Measurements from ENCODE around the gene PRAC2. TPM values are rescaled to one million over a fixed set of nuclear protein-coding genes. Genes with fewer than 3 reads are reported as not detected.

PRAC2 gene
- total RNA-seq, 5 donors from 2014 or later (not counting 1 experiment from before 2014, with no cell fraction given): not detected

DNA sequence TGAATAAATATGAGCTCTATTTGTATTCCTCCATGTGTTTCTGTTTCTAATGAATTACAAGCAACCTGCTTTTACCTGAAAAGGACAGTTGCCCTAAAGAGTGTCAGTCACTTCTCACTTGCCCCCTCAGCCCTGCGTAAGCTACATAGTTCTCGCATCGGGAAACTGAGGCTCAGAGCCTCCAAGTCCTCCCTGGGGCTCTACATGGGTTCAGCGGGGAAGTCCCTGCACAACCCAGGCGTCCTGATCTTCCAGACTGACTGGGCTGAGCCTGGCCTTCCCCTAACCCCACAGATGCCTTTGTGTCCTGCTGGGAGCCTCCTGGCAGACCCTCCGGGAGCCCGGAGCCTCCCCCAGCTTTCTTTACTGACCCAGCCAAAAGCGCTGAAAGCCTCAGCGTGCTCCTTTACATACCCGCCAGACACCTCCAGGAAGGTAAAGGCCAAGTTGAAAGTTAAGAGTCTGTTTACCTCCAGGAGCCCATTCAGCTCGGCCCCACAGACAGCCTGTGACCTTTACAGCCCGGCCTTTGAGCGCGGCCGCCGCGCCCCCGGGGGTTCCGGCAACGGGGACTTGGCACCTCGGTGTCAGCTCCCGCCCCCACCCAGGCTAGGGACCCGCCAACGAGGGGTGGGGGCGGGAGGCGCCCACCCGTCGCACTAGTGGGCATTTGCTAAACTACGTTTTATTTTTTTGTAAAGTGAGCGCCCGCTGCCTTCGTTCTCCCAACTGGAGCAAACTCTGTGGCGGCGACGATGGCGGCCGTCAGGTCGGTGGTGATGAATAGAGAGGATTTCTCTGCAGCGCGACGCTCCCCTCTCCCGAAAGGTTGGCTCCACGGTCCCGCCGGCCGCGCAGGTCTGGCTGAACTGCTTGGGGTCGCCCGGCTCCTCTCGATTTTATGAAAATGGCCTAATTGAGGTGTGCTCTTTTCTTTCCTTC, 10.0 kb downstream of the PRAC2 start:
- ATAC-seq (replicated peaks in 1 of 4): peak in 1 of 4 experiments; percentile 12
- ChIA-PET CTCF (interaction anchor here in 1 of 2 donors (1.0 to 1.5 kb wide), 2 partner anchors 9 to 10 kb away, joined by 3 read pairs; partner anchors contain the start of genes PRAC1 and PRAC2), POLR2A (no interaction called here)
- Mint-ChIP-seq H3K4me1 (peaks cover 24 to 37% (median 30%) of the 10 kb centered on the region in 3 donors), H3K4me3 (peak overlapping the region in 2 of 3 donors; percentile 44 to 45), H3K36me3 (no peaks in the 10 kb centered on the region), H3K9me3 (no peaks in the 10 kb centered on the region), H3K27me3 (peaks cover 83 to 91% of the 10 kb centered on the region in 2 donors), H3K27ac (peak overlapping the region in 1 of 2 donors; percentile 0)
- Histone ChIP-seq H3K27ac (ENCODE audit: low read length) (no peak overlapping the region), H3K4me3 (ENCODE audit: control insufficient read depth in 1 of 2, extremely low read depth in 1 of 2, low read length in 1 of 2) (no peak overlapping the region), H3K9me3 (no peaks in the 10 kb centered on the region), H3K27me3 (replicated peaks in 1 of 2; ENCODE audit: control insufficient read depth in 2 of 2, extremely low read depth in 1 of 2, insufficient read depth in 2 of 2, low read length in 1 of 2) (peaks cover 27 to 87% of the 10 kb centered on the region in 2 experiments), H3K36me3 (ENCODE audit: control insufficient read depth in 2 of 2, extremely low read depth in 1 of 2, insufficient read depth in 1 of 2, low read length in 1 of 2) (no peaks in the 10 kb centered on the region), H3K4me1 (ENCODE audit: control insufficient read depth in 1 of 2, extremely low read depth in 1 of 2, insufficient read depth in 2 of 2, low read length in 2 of 2) (peaks cover 0 to 34% of the 10 kb centered on the region in 2 experiments)
- no peak for DNase-seq
- WGBS (ENCODE audit: insufficient coverage): 5% methylated on average over 29 of the region's 50 CpGs

DNA sequence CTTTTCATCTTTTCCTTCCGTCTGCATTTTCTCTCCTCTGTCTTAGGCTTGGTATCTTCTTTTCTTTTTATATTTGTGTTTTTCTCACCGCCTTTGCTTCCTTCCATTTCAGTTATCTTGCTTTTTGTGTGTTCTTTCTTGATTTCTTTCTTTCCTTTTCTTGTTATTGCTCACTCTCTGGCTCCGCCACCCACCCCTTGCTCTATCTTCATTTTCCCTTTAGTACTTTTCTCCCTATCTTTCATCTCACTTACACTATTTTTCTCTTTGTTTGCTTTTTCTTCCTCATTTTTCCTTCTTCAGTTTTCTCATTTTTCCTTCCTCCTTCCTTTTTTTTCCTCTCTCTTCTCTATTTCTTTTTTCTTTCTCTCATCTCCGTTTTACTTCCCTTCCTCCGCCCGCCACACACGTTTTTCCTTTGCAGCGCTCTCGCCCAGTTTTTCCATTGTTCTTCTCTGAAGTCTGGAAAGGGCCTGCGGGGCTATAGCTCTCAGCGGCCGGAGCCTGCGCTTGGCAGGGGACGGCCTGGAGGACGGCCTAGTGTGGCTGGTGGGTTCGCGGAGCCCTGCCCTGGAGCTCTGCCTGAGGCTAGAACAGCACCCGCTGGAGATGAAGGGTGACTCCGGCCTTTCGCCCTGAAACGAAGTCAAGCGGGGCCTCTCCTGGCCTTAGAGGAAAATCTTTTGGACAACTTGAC, 10.8 kb downstream of the PRAC2 start:
- Mint-ChIP-seq H3K36me3 (no peaks in the 10 kb centered on the region), H3K9me3 (no peaks in the 10 kb centered on the region), H3K27me3 (peaks cover 82 to 91% of the 10 kb centered on the region in 2 donors), H3K4me1 (peaks cover 21 to 28% (median 24%) of the 10 kb centered on the region in 3 donors), H3K4me3 (peak overlapping the region in 2 of 3 donors; percentile 44 to 45), H3K27ac (peak overlapping the region in 1 of 2 donors; percentile 10)
- ChIA-PET POLR2A (no interaction called here), CTCF (interaction anchor here (0.5 to 1.2 kb wide), 4 partner anchors 10 to 294 kb away, joined by 3 to 4 read pairs (median 3); partner anchors contain the start of gene PRAC2 (in 1 of the 2))
- DNase-seq: no peak
- WGBS (ENCODE audit: insufficient coverage): 14% methylated on average over 20 of the region's 22 CpGs
- Histone ChIP-seq H3K36me3 (ENCODE audit: control insufficient read depth in 2 of 2, extremely low read depth in 1 of 2, insufficient read depth in 1 of 2, low read length in 1 of 2) (no peaks in the 10 kb centered on the region), H3K27ac (ENCODE audit: low read length) (no peak overlapping the region), H3K9me3 (no peaks in the 10 kb centered on the region), H3K4me3 (ENCODE audit: control insufficient read depth in 1 of 2, extremely low read depth in 1 of 2, low read length in 1 of 2) (no peak overlapping the region), H3K4me1 (ENCODE audit: control insufficient read depth in 1 of 2, extremely low read depth in 1 of 2, insufficient read depth in 2 of 2, low read length in 2 of 2) (peaks cover 0 to 29% of the 10 kb centered on the region in 2 experiments), H3K27me3 (replicated peaks in 1 of 2; ENCODE audit: control insufficient read depth in 2 of 2, extremely low read depth in 1 of 2, insufficient read depth in 2 of 2, low read length in 1 of 2) (peaks cover 27 to 87% of the 10 kb centered on the region in 2 experiments)
- ATAC-seq (replicated peaks in 1 of 4): no peak

DNA sequence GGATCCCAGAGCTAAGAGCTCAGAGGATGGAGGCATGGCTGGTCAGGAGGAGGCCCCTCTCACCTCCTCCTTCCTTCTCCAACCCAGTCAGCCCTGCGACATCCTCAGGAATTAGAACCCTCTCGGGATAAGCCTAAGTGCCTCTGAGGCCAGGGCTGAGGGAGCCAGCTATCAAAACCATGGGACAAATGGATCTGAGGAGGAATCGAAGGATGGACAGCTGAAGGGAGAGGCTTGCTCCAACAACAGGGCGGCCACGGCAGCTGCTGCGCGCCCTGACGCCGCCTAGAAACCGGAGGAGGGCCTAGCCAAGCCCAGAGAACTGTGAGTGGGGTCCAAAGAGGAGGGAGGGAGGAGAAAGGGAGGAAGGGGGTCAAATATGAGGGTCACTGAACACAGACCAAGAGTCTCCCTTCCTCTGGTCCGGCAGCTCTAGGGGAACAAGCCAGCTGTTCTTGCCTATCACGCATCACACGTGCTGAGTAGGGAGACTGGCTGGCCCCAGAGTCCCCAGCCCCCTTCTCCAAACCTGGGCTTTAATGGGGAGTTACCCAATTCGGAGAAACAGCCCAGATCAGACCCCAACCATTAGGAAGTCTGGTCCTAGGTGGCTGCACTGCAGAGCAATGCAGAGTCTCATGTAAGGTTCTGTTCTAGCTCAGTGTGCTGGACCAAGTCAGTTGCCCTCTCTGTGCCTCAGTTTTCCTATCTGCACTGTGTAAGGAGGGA, 11.5 kb downstream of the PRAC2 start:
- H3K36me3 ChIP-seq (ENCODE audit: control insufficient read depth in 2 of 2, extremely low read depth in 1 of 2, insufficient read depth in 1 of 2, low read length in 1 of 2): no peaks in the 10 kb centered on the region
- no peaks in the 10 kb centered on the region for H3K9me3 ChIP-seq
- H3K27ac ChIP-seq (ENCODE audit: low read length): no peak overlapping the region
- H3K4me1 Mint-ChIP-seq: peaks cover 24 to 28% (median 25%) of the 10 kb centered on the region in 3 donors
- POLR2A ChIA-PET: no interaction called here
- H3K4me1 ChIP-seq (ENCODE audit: control insufficient read depth in 1 of 2, extremely low read depth in 1 of 2, insufficient read depth in 2 of 2, low read length in 2 of 2): peaks cover 0 to 29% of the 10 kb centered on the region in 2 experiments
- no peak overlapping the region for H3K4me3 Mint-ChIP-seq
- no peak for DNase-seq
- H3K27me3 Mint-ChIP-seq: peaks cover 83 to 92% of the 10 kb centered on the region in 2 donors
- 24% methylated on average over 10 of the region's 14 CpGs for WGBS (ENCODE audit: insufficient coverage)
- ATAC-seq (replicated peaks in 1 of 4): no peak
- no peaks in the 10 kb centered on the region for H3K36me3 Mint-ChIP-seq
- H3K27ac Mint-ChIP-seq: no peak overlapping the region
- H3K9me3 Mint-ChIP-seq: no peaks in the 10 kb centered on the region
- CTCF ChIA-PET: interaction anchor here (0.5 to 1.2 kb wide), 4 partner anchors 11 to 293 kb away, joined by 3 to 4 read pairs (median 3); partner anchors contain the start of gene PRAC2 (in 1 of the 2)
- peaks cover 28 to 87% of the 10 kb centered on the region in 2 experiments for H3K27me3 ChIP-seq (replicated peaks in 1 of 2; ENCODE audit: control insufficient read depth in 2 of 2, extremely low read depth in 1 of 2, insufficient read depth in 2 of 2, low read length in 1 of 2)
- no peak overlapping the region for H3K4me3 ChIP-seq (ENCODE audit: control insufficient read depth in 1 of 2, extremely low read depth in 1 of 2, low read length in 1 of 2)

GRCh38 chr17:48735062-48735351, 12.0 kb downstream of the PRAC2 start:
- no peaks in the 10 kb centered on the region for H3K36me3 ChIP-seq (ENCODE audit: control insufficient read depth in 2 of 2, extremely low read depth in 1 of 2, insufficient read depth in 1 of 2, low read length in 1 of 2)
- peaks cover 23 to 87% of the 10 kb centered on the region in 2 experiments for H3K27me3 ChIP-seq (replicated peaks in 1 of 2; ENCODE audit: control insufficient read depth in 2 of 2, extremely low read depth in 1 of 2, insufficient read depth in 2 of 2, low read length in 1 of 2)
- 3% methylated on average over 6 of the region's 7 CpGs for WGBS (ENCODE audit: insufficient coverage)
- ATAC-seq (replicated peaks in 1 of 4) (no peak), DNase-seq (no peak)
- no peaks in the 10 kb centered on the region for H3K9me3 ChIP-seq
- H3K27ac ChIP-seq (ENCODE audit: low read length): no peak overlapping the region
- Mint-ChIP-seq H3K9me3 (no peaks in the 10 kb centered on the region), H3K4me1 (peaks cover 24 to 29% (median 25%) of the 10 kb centered on the region in 3 donors), H3K27me3 (peaks cover 79 to 91% of the 10 kb centered on the region in 2 donors), H3K36me3 (no peaks in the 10 kb centered on the region), H3K4me3 (no peak overlapping the region), H3K27ac (no peak overlapping the region)
- ChIA-PET CTCF (no interaction called here), POLR2A (no interaction called here)
- peaks cover 0 to 30% of the 10 kb centered on the region in 2 experiments for H3K4me1 ChIP-seq (ENCODE audit: control insufficient read depth in 1 of 2, extremely low read depth in 1 of 2, insufficient read depth in 2 of 2, low read length in 2 of 2)
- no peak overlapping the region for H3K4me3 ChIP-seq (ENCODE audit: control insufficient read depth in 1 of 2, extremely low read depth in 1 of 2, low read length in 1 of 2)

GRCh38 chr17:48737330-48738043, 14.5 kb downstream of the PRAC2 start:
- H3K9me3 ChIP-seq: no peaks in the 10 kb centered on the region
- peaks cover 19 to 92% of the 10 kb centered on the region in 2 experiments for H3K27me3 ChIP-seq (replicated peaks in 1 of 2; ENCODE audit: control insufficient read depth in 2 of 2, extremely low read depth in 1 of 2, insufficient read depth in 2 of 2, low read length in 1 of 2)
- WGBS (ENCODE audit: insufficient coverage): 79% methylated on average over 2 of the region's 4 CpGs
- Mint-ChIP-seq H3K27me3 (peaks cover 77 to 94% of the 10 kb centered on the region in 2 donors), H3K4me3 (no peak overlapping the region), H3K27ac (no peak overlapping the region), H3K9me3 (no peaks in the 10 kb centered on the region), H3K4me1 (peaks cover 23 to 27% (median 24%) of the 10 kb centered on the region in 3 donors), H3K36me3 (no peaks in the 10 kb centered on the region)
- ATAC-seq (replicated peaks in 1 of 4) (no peak), DNase-seq (no peak)
- H3K4me3 ChIP-seq (ENCODE audit: control insufficient read depth in 1 of 2, extremely low read depth in 1 of 2, low read length in 1 of 2): no peak overlapping the region
- no peak overlapping the region for H3K27ac ChIP-seq (ENCODE audit: low read length)
- CTCF ChIA-PET: interaction anchor here in 1 of 2 donors (1.3 kb wide), 1 partner anchor 11 kb away, joined by 3 read pairs; no protein-coding TSS in a partner anchor
- POLR2A ChIA-PET: no interaction called here
- H3K36me3 ChIP-seq (ENCODE audit: control insufficient read depth in 2 of 2, extremely low read depth in 1 of 2, insufficient read depth in 1 of 2, low read length in 1 of 2): no peaks in the 10 kb centered on the region
- H3K4me1 ChIP-seq (ENCODE audit: control insufficient read depth in 1 of 2, extremely low read depth in 1 of 2, insufficient read depth in 2 of 2, low read length in 2 of 2): peaks cover 0 to 30% of the 10 kb centered on the region in 2 experiments

Measured in T-cell (primary cell).